H1 (cell line): ENCODE data around the gene SRY. TPM values are rescaled to one million over a fixed set of nuclear protein-coding genes. Genes with fewer than 3 reads are reported as not detected.

Experiments
- EP300 ChIP-seq, 2 experiments: IDR thresholded peaks; 1 replicate in 1 of 2; 2 replicates in 1 of 2; pipeline ENCODE4 v1.6.1; 2011 to 2012; ENCODE audit warnings: low read depth in 2 of 2, low read length in 2 of 2, mild to moderate bottlenecking in 2 of 2, borderline replicate concordance in 1 of 2, inconsistent platforms in 1 of 2, moderate library complexity in 1 of 2
- USF2 ChIP-seq: IDR thresholded peaks from 2 replicates; pipeline ENCODE4 v1.6.1; 2011; ENCODE audit warnings: low read length, improper control_type of control experiment
- polyA plus RNA-seq, 7 experiments: library from polyadenylated mRNA; depleted of rRNA in 3 of 7; stranded (reverse) in 5 of 7; unstranded in 2 of 7; fragments of >200 nt in 5 of 7; fragments of 200-250 nt in 2 of 7; gene quantifications; 1 replicate in 5 of 7; 2 replicates in 1 of 7; 4 replicates in 1 of 7; pipeline versions ENCODE4 v1.2.1 to v1.2.3, GENCODE V29; 2011 to 2013; ENCODE audit warnings: missing spikeins in 2 of 7, mixed read lengths in 2 of 7
- total RNA-seq: library from RNA; stranded (reverse); fragmentation: NEBNext Ultra II Directional; extraction: Animal tissue kit (Norgen Biotek cat#: 25700); gene quantifications from 2 replicates; pipeline ENCODE4 v1.2.1, GENCODE V29; 2021

The SRY gene
- total and polyA plus RNA-seq, 2 of the 8 experiments (the other 6 are each of a cell fraction or from before 2014, with no cell fraction given) = 5.9 to 15.1 TPM

- TF ChIP-seq USF2 (no peak), EP300 (IDR thresholded peaks at IDR 0.05; ENCODE audit: borderline replicate concordance in 1 of 2, low read depth in 2 of 2, low read length in 2 of 2) (no peak)
These were observed 10.5 kb upstream of the SRY start (continued) for GRCh38 chrY:2797991-2798390.
